ENCODE results near the gene HNRNPL. TPM values are rescaled to one million over a fixed set of nuclear protein-coding genes. Genes with fewer than 3 reads are reported as not detected.

The HNRNPL gene
- polyA plus RNA-seq (315 and 331 TPM in 2 replicates), polyA minus RNA-seq (360 and 374 TPM in 2 replicates)

DNA sequence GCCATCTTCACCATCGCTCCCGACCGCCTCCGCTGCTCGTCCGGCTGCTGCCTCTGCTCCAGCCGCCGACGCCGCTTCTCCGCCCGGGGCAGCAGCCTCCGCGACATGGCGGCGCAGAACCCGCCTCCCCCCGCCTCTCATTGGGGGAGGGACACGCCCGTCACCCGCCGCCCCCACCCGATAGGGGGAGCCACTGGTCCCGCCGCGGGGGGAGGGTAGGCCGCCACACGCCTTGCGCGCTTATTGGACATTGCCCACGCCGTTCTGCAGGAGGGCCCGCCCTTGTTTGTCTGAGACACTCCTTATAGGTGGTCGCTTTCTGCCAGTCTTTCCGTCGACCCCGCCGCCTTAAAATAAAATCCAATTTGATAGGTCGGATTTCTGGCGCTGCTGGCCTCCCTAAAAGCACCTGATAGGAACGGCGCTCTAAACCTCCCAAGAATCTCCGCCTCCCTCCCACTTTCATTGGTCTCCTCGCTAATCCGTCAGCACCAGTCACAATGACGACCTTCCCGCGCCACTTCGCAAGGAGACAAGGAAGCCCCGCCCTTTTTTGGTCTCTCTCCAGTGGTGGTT lies at the start of gene HNRNPL:
Gene HNRNPL (minus strand): TSS at position 127 of the 576 bp plus-strand sequence. CDS start 20 bp downstream, at position 107.
- Histone ChIP-seq H3K4me3 (ENCODE audit: low read length) (peak within 1 kb of the TSS; percentile 83), H3K27me3 (ENCODE audit: insufficient read depth, low read depth, low read length) (no peaks in the 10 kb centered on the region), H3K9ac (ENCODE audit: low read length) (peak within 1 kb of the TSS; percentile 97), H3K9me2 (ENCODE audit: insufficient read depth, low read length) (no peaks in the 10 kb centered on the region), H3K9me3 (ENCODE audit: low read length) (no peaks in the 10 kb centered on the region), H3K79me2 (replicated peaks; ENCODE audit: insufficient read depth, low read length) (peaks cover 38% of the 10 kb centered on the region), H3K36me3 (ENCODE audit: insufficient read depth, low read length) (no peaks in the 10 kb centered on the region), H4K20me1 (ENCODE audit: insufficient read depth) (peaks cover 26% of the 10 kb centered on the region), H3F3A (ENCODE audit: insufficient read depth, low read length, poor library complexity, severe bottlenecking) (peaks cover 10% of the 10 kb centered on the region), H3K4me2 (ENCODE audit: low read length) (peak within 1 kb of the TSS; percentile 99), H2AFZ (ENCODE audit: low read depth, low read length) (peak within 1 kb of the TSS; percentile 47), H3K27ac (ENCODE audit: low read length) (peak within 1 kb of the TSS; percentile 99)
- no peak for TF ChIP-seq EP300 (conservative IDR thresholded peaks at IDR 0.05; ENCODE audit: poor library complexity, severe bottlenecking)
- TF ChIP-seq, protein P1, sequence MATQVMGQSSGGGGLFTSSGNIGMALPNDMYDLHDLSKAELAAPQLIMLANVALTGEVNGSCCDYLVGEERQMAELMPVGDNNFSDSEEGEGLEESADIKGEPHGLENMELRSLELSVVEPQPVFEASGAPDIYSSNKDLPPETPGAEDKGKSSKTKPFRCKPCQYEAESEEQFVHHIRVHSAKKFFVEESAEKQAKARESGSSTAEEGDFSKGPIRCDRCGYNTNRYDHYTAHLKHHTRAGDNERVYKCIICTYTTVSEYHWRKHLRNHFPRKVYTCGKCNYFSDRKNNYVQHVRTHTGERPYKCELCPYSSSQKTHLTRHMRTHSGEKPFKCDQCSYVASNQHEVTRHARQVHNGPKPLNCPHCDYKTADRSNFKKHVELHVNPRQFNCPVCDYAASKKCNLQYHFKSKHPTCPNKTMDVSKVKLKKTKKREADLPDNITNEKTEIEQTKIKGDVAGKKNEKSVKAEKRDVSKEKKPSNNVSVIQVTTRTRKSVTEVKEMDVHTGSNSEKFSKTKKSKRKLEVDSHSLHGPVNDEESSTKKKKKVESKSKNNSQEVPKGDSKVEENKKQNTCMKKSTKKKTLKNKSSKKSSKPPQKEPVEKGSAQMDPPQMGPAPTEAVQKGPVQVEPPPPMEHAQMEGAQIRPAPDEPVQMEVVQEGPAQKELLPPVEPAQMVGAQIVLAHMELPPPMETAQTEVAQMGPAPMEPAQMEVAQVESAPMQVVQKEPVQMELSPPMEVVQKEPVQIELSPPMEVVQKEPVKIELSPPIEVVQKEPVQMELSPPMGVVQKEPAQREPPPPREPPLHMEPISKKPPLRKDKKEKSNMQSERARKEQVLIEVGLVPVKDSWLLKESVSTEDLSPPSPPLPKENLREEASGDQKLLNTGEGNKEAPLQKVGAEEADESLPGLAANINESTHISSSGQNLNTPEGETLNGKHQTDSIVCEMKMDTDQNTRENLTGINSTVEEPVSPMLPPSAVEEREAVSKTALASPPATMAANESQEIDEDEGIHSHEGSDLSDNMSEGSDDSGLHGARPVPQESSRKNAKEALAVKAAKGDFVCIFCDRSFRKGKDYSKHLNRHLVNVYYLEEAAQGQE (IDR thresholded peaks at IDR 0.05; ENCODE audit: borderline replicate concordance), result peak; percentile 70
- TF ChIP-seq CTCF (IDR thresholded peaks at IDR 0.05; ENCODE audit: poor library complexity, severe bottlenecking), result peak; percentile 81
- no peak for TF ChIP-seq SMC3 (conservative IDR thresholded peaks at IDR 0.05; ENCODE audit: poor library complexity)
- no peak for TF ChIP-seq MXI1 (conservative IDR thresholded peaks at IDR 0.05; ENCODE audit: poor library complexity, severe bottlenecking)
- peak; percentile 80 for TF ChIP-seq TAF1 (IDR thresholded peaks at IDR 0.05; ENCODE audit: low read depth)
- TF ChIP-seq EZH2 (IDR thresholded peaks at IDR 0.05; ENCODE audit: borderline replicate concordance, insufficient read depth, low read length, poor library complexity, severe bottlenecking), result no peak
- TF ChIP-seq RAD21 (conservative IDR thresholded peaks at IDR 0.05), result peak; percentile 31
- peak; percentile 99 for TF ChIP-seq POLR2AphosphoS5 (IDR thresholded peaks at IDR 0.05)

GRCh38 chr19:38898788-38899446 lies 49.1 kb upstream of the HNRNPL start:
- Histone ChIP-seq H3K9ac (ENCODE audit: low read length) (peak overlapping the region; percentile 76), H3K79me2 (replicated peaks; ENCODE audit: insufficient read depth, low read length) (no peaks in the 10 kb centered on the region), H3K36me3 (ENCODE audit: insufficient read depth, low read length) (no peaks in the 10 kb centered on the region), H3K4me3 (ENCODE audit: low read length) (peak overlapping the region; percentile 83), H3K4me2 (ENCODE audit: low read length) (peak overlapping the region; percentile 99), H3K27ac (ENCODE audit: low read length) (peak overlapping the region; percentile 49), H4K20me1 (ENCODE audit: insufficient read depth) (no peaks in the 10 kb centered on the region), H3K27me3 (ENCODE audit: insufficient read depth, low read depth, low read length) (no peaks in the 10 kb centered on the region), H3F3A (ENCODE audit: insufficient read depth, low read length, poor library complexity, severe bottlenecking) (no peaks in the 10 kb centered on the region), H3K9me3 (ENCODE audit: low read length) (no peaks in the 10 kb centered on the region), H2AFZ (ENCODE audit: low read depth, low read length) (peak overlapping the region; percentile 51), H3K9me2 (ENCODE audit: insufficient read depth, low read length) (no peaks in the 10 kb centered on the region)
- TF ChIP-seq RAD21 (conservative IDR thresholded peaks at IDR 0.05), result no peak
- TF ChIP-seq, protein P1 (IDR thresholded peaks at IDR 0.05; ENCODE audit: borderline replicate concordance), result peak; percentile 17

Measured in neural cell (in vitro differentiated cells).